DND-41 (cell line): ENCODE data around the gene AMPD1.

Source experiments
- ATAC-seq: fragments of 200-7000 bp; cut with Tn5 transposase; 3 replicates; pipeline ENCODE4 v1.9.1; 2021; ENCODE audit warnings: low read depth; ENCODE audit not compliant: insufficient read depth
- DNase-seq: peaks from one replicate; pipeline ENCODE4 v3.0.0-alpha.2; 2020
- H2AFZ ChIP-seq: 2 replicates; pipeline ENCODE4 v1.6.0; 2012; ENCODE audit warnings: low read depth, low read length
- H3K27ac ChIP-seq: 2 replicates; pipeline ENCODE4 v1.5.1; 2012; ENCODE audit warnings: low read length, inconsistent platforms
- H3K27me3 ChIP-seq: fragments of 200-600 bp; sonication (generic); 2 replicates; pipeline ENCODE4 v1.6.0; 2012; ENCODE audit warnings: low read length, mild to moderate bottlenecking, inconsistent platforms; ENCODE audit not compliant: insufficient read depth, poor library complexity
- H3K36me3 ChIP-seq: 2 replicates; pipeline ENCODE4 v1.5.1; 2012; ENCODE audit warnings: low read length, inconsistent platforms; ENCODE audit not compliant: insufficient read depth
- H3K4me1 ChIP-seq: 2 replicates; pipeline ENCODE4 v1.5.1; 2012; ENCODE audit warnings: mild to moderate bottlenecking, low read length; ENCODE audit not compliant: insufficient read depth
- H3K4me2 ChIP-seq: 2 replicates; pipeline ENCODE4 v1.6.0; 2012; ENCODE audit warnings: mild to moderate bottlenecking, moderate library complexity, low read length, inconsistent platforms; ENCODE audit not compliant: insufficient read depth
- H3K4me3 ChIP-seq, 2 experiments: fragments of 200-600 bp in 1 of 2; shearing (Covaris generic) in 1 of 2; 2 replicates each; pipeline ENCODE4 v1.5.1; 2012 to 2016; ENCODE audit warnings: inconsistent platforms in 2 of 2, low read length in 2 of 2, mild to moderate bottlenecking in 2 of 2, low read depth in 1 of 2, moderate library complexity in 1 of 2
- H3K79me2 ChIP-seq: 2 replicates; pipeline ENCODE4 v1.6.0; 2012; ENCODE audit warnings: low read length, inconsistent platforms; ENCODE audit not compliant: insufficient read depth
- H3K9ac ChIP-seq: 2 replicates; pipeline ENCODE4 v1.6.0; 2012; ENCODE audit warnings: low read depth, mild to moderate bottlenecking, inconsistent platforms, low read length, moderate library complexity
- H3K9me3 ChIP-seq: 2 replicates; pipeline ENCODE4 v1.5.1; 2012; ENCODE audit warnings: low read length, moderate library complexity, mild to moderate bottlenecking, inconsistent platforms; ENCODE audit not compliant: insufficient read depth, severe bottlenecking
- H4K20me1 ChIP-seq: 2 replicates; pipeline ENCODE4 v1.6.0; 2012; ENCODE audit warnings: low read length; ENCODE audit not compliant: insufficient read depth
- EZH2 ChIP-seq: IDR thresholded peaks from 3 replicates; pipeline ENCODE4 v1.6.1; 2012; ENCODE audit warnings: borderline replicate concordance, low read depth, mild to moderate bottlenecking, moderate library complexity, low read length, inconsistent platforms; ENCODE audit not compliant: severe bottlenecking
- TF ChIP-seq, protein P1 (sequence below): IDR thresholded peaks from 2 replicates; pipeline ENCODE4 v1.5.1; 2012; ENCODE audit warnings: borderline replicate concordance, low read length, moderate library complexity, mild to moderate bottlenecking; ENCODE audit not compliant: poor library complexity, severe bottlenecking; ENCODE audit errors: extremely low read depth

Gene AMPD1

DNA sequence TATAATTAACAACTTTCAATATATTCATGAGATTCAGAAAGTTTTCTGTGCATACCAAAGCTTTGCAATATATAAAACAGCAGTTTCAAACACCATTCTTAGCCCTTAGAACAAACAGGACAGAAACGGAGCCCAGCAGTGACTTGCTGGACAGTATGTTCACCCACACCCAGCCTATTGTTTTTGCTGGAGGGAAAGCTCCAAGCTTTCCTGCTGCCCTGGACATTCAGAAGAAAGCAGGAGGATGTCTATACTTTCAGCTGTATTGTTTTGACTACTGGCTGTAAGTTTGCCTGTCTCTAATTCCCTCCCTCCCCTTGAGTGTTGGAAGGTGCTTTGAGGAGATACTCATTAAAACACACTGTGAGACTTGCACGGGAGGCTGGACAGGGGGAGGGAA is 35.1 kb downstream of the AMPD1 start:
- ATAC-seq (no peak), DNase-seq (no peak)
- no peak overlapping the region for H3K4me2 ChIP-seq
- H2AFZ ChIP-seq = no peak overlapping the region
- no peak overlapping the region for H3K4me3 ChIP-seq
- no peaks in the 10 kb centered on the region for H3K9me3 ChIP-seq
- H4K20me1 ChIP-seq = no peaks in the 10 kb centered on the region
- no peak overlapping the region for H3K9ac ChIP-seq
- H3K27me3 ChIP-seq = peaks cover 4% of the 10 kb centered on the region
- no peak overlapping the region for H3K27ac ChIP-seq
- H3K36me3 ChIP-seq = no peaks in the 10 kb centered on the region
- H3K79me2 ChIP-seq = no peaks in the 10 kb centered on the region
- no peaks in the 10 kb centered on the region for H3K4me1 ChIP-seq
- TF ChIP-seq EZH2 = no peak

DNA sequence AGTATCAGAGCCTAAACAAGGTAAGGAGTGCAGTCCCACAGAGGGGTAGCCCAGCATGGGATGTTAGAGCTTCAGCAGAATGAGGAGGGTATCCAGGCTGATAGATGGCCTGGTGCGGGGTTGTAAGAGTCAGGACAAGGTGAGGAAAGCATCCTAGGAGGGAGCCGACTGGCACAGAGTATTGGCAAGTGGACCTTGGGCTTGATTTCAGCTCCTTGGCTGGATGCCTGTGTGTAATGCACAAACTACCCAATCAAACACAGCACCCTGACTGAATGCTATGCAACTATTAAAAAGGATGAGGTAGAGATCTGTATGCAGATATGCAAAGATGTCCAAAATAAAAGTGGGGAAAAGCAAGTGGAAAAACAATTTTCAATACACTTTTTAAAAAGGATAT is 43.5 kb downstream of the AMPD1 start:
- Histone ChIP-seq H3K4me2 (no peak overlapping the region), H3K27me3 (peaks cover 8% of the 10 kb centered on the region), H2AFZ (no peak overlapping the region), H3K9ac (no peak overlapping the region), H4K20me1 (no peaks in the 10 kb centered on the region), H3K4me3 (no peak overlapping the region), H3K79me2 (no peaks in the 10 kb centered on the region), H3K36me3 (no peaks in the 10 kb centered on the region), H3K9me3 (no peaks in the 10 kb centered on the region), H3K27ac (no peak overlapping the region), H3K4me1 (no peaks in the 10 kb centered on the region)
- ATAC-seq (no peak), DNase-seq (no peak)
- TF ChIP-seq EZH2 = no peak
- TF ChIP-seq, protein P1, sequence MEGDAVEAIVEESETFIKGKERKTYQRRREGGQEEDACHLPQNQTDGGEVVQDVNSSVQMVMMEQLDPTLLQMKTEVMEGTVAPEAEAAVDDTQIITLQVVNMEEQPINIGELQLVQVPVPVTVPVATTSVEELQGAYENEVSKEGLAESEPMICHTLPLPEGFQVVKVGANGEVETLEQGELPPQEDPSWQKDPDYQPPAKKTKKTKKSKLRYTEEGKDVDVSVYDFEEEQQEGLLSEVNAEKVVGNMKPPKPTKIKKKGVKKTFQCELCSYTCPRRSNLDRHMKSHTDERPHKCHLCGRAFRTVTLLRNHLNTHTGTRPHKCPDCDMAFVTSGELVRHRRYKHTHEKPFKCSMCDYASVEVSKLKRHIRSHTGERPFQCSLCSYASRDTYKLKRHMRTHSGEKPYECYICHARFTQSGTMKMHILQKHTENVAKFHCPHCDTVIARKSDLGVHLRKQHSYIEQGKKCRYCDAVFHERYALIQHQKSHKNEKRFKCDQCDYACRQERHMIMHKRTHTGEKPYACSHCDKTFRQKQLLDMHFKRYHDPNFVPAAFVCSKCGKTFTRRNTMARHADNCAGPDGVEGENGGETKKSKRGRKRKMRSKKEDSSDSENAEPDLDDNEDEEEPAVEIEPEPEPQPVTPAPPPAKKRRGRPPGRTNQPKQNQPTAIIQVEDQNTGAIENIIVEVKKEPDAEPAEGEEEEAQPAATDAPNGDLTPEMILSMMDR = no peak

DNA sequence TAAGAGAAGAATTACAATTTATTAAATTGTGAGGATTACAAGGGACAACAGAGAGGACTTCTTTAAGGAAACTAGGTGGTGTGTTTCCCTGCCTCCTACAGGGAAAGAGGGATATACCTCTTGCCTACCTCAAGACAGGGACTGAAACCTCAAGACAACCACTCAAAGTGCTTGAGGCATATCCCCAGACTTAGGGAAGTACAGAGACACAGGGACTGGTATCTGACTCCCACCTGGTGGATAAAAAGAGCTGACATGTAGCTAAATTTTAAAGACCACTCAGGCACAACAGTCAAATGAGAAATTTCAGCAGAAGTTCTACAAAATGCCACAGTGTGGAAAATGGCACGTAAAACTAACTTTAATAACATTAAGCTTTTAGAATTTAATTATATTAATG is 46.8 kb downstream of the AMPD1 start:
- Histone ChIP-seq H3K4me1 (no peaks in the 10 kb centered on the region), H3K4me3 (no peak overlapping the region), H2AFZ (no peak overlapping the region), H3K9me3 (no peaks in the 10 kb centered on the region), H3K9ac (no peak overlapping the region), H3K27ac (no peak overlapping the region), H3K36me3 (no peaks in the 10 kb centered on the region), H4K20me1 (no peaks in the 10 kb centered on the region), H3K79me2 (no peaks in the 10 kb centered on the region), H3K27me3 (peaks cover 16% of the 10 kb centered on the region), H3K4me2 (no peak overlapping the region)
- no peak for DNase-seq
- no peak for ATAC-seq
- TF ChIP-seq, protein P1 = no peak
- no peak for TF ChIP-seq EZH2

DNA sequence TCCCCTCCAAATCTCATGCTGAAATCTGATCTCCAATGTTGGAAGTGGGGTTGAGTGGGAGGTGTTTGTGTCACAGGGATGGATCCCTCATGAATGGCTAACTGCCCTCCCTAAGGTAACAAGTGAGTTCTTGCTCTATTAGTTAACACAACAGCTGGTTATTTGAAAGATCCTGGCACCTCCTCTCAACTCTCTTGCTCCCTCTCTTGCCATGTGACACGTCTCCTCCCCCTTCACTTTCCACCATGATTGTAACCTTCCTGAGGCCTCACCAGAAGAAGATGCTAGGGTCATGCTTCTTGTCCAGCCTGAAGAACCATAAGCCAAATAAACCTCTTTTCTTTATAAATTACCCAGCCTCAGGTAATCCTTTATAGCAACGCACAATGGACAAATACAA is 54.0 kb downstream of the AMPD1 start:
- Histone ChIP-seq H3K36me3 (no peaks in the 10 kb centered on the region), H3K27ac (no peak overlapping the region), H4K20me1 (no peaks in the 10 kb centered on the region), H3K4me2 (no peak overlapping the region), H3K9ac (no peak overlapping the region), H2AFZ (no peak overlapping the region), H3K4me3 (no peak overlapping the region), H3K79me2 (no peaks in the 10 kb centered on the region), H3K9me3 (no peaks in the 10 kb centered on the region), H3K4me1 (no peaks in the 10 kb centered on the region), H3K27me3 (peaks cover 26% of the 10 kb centered on the region)
- DNase-seq = no peak
- no peak for ATAC-seq
- TF ChIP-seq EZH2 = no peak
- TF ChIP-seq, protein P1 = no peak
